Activated CD8-positive, alpha-beta memory T cell treated with anti-CD3 and anti-CD28 coated beads, Interleukin-2, amount 50 U/mL, for 24 hours (primary cell): Measurements from ENCODE around the gene SRBD1.

Experiments
- DNase-seq: peaks from one replicate; pipeline ENCODE4 v3.0.0-alpha.2; 2020; ENCODE audit errors: extremely low read depth

SRBD1 gene

DNA sequence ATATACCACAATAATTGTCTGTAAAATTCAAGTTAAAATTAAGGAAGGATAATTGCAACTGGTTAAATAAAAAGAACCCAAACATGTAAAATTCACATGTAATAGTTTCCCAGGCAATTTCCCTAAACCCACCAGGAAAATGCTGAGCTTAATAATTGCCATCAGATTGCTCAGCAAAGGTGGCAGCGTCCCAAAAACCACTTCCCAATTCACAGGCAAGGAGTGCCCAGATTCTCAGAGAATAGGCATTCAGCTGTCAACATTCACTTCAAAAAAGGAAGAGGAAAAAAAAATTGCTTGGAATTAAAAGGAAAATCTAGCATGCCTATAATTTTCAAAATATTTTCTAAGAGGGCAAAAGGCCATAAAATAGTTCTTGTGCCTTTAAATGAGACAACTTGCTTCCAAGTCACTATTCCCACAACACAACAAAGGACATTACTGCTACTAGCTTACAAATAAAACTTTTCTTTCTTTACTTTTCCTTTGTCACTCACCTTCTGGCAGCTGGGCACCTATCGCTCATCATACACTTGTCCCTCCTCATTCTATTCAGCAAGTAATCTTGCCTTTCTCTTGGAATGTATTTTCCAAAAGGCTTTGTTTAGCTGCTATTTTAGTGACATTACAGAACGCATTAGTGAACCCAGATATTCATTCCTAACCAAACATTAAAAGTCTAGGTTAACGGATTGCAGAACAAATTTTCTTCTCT lies 15.2 kb downstream of the SRBD1 start:
- no peak for DNase-seq

DNA sequence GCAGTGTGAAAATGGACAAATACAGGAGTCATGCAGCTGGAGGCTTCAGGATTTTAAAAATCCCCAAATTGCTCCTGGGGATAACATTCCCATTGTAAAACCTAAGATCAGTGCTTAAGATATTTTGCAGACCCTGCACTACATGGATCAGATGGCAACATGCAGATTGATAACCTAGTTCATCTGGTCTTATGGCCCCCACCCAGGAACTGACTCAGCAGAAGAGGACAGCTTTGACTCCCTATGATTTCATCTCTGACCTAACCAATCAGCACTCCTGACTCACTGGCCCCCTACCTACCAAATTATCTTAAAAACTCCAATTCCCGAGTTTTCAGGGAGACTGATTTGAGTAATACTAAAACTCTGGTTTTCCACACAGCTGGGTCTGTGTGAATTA lies 20.0 kb downstream of the SRBD1 start:
- DNase-seq, result no peak

DNA sequence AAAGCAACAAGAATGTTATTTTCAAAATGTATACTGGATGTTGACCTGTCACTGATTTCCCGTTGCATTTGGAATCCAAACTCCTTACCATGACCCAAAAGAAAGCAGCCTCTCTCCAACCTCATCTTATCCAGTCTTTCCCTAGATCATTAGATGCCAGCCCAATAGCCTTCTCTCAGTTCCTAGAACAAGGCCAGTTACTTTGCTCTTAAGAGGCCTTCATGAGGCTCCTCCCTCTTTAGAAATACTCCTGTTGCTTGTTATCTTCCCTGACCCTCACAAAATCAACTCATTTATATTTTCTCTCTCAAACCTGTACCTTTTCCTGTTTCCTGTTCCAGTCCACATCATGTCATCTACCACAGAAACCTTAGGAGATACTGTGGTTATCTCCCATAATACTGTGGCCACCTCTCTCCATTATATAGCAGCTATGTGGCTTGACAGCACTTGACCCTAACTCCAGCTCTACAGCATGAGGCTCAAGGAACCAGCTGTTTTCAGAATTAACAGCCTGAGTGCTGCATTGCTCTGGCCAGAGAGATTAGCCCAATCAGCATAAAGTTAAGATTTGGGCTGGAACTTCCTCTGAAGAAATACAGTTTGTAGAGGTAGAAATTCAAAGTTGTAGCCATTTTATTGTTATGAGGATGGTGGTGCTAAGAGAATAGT lies 22.8 kb downstream of the SRBD1 start:
- no peak for DNase-seq

DNA sequence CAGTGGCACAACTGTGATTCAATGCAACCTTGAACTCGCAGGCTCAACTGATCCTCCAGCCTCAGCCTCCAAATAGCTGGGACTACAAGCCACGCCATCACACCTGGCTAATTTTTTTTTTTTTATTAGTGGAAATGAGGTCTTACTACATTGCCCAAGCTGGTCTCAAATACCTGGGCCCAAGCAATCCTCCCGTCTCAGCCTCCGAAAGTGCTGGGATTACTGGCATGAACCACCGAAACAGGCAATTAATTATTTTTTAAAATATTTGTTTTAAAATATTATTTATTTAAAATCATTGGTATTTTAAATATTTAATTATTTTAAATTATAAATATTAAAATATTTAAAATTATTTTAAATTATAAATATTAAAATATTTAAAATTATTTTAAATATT lies 24.5 kb downstream of the SRBD1 start:
- no peak for DNase-seq

DNA sequence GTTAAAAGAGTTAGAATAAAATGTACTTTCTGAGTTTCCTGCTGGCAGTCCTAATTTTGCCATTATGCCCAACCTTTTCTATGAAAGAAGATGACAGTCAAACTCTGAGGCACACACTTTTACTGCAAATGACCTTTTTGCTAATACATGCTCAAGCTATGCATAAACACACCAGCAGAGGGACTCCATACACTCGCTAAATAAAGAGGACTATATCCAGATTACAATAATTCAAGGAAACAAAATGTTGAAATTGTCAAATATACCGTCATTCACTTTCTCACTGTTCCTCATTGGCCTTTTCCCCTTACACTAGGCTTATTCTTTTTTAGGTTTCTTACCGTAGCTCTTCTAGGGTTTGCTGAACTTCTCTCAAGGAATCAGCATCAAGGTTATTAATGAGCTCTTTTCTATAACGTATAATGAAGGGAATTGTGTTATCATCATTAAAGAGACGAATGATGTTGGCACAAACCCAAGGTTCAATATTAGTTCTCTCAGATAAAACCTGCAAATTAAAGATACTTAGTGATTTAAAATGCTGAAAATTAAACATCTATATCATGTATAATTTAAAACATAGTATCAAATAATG lies 25.7 kb downstream of the SRBD1 start:
- no peak for DNase-seq

DNA sequence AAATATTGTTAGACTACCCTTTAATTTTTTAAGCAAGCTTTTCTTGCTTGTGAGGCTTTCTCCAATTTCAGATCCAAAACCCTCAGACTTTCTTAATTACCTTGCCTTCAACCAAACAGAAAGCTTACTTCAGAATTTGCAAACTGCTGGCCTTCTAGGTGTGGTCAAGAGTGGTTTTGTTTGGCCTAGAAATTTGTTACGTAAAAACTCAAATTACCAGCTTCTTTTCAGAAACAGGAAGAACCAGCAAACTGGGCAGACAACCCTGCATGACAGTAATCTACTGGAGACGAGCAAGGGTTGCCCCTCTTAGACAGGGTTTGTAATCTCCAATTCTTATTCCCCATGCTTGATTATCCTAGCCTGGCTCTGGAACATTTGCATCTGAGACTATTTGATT lies 27.1 kb downstream of the SRBD1 start:
- no peak for DNase-seq

DNA sequence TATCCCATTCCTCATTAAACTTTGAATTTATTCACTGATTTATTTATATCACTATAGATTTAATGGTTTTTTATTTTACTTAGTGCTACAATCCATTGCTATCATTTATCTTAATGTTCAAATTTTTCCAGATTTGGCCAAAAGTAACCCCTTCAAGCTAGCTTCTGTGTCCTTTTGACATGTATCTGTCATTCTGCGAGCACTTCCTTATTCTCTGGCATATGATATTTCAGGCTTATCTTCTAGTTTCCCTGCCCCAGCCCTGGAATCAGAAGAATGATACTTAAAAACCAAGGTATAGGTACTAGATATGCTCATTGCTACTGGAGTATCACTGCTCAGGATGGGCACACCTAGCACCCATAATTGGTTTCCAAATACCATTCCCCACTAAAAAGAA lies 28.5 kb downstream of the SRBD1 start:
- no peak for DNase-seq

DNA sequence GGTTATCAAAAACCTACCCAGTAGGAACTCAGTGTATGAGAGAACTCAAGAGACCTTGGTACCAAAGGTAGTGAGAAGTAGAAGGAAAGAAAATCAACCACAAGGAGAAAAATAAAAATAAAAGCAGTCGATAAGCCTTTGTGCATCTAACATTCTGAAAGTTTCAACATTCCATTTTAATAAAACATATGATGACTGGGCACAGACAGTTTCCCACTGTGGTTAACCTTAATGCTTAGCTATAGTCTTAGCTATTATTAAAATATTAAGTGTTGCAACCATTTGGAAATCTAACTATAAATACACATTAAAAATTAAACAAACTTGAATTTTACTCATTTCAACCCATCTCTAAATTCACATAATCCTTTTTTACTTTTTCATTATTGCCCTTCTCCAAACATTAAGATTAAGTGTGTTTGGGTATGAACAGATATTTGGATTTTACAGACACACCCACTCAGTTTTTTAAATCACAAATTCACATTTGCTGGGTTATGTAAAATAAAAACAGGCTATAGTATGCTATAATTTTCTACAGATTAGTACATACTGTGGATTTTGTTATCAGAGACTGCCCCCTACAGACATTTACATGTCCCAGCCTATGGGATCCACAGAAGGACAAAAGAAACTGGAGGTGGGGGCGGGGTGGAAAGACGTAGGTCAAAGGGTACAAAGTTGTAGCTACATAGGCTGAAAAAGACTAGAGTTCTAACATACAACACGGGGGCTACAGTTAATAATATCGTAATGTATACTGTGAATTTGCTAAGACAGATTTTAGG lies 32.8 kb downstream of the SRBD1 start:
- DNase-seq, result no peak

DNA sequence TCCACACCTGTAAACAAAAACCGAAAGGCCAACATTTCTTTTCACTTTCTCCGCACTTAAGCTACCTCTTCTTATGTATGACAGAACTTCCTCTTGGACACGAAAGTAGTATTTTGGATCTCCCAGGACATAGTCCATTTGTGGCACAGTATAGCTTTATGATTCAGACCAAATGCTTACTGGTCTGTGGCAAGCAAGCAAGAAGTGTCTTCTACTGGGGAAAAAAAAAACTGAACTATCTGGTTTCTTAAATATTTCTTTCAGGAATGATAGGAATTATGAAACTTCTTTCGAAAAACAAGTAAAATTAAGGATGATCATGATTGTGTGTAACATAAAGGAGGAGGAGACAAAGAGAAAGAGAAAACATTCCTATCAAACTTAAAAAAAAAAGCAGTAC lies 33.6 kb downstream of the SRBD1 start:
- no peak for DNase-seq

DNA sequence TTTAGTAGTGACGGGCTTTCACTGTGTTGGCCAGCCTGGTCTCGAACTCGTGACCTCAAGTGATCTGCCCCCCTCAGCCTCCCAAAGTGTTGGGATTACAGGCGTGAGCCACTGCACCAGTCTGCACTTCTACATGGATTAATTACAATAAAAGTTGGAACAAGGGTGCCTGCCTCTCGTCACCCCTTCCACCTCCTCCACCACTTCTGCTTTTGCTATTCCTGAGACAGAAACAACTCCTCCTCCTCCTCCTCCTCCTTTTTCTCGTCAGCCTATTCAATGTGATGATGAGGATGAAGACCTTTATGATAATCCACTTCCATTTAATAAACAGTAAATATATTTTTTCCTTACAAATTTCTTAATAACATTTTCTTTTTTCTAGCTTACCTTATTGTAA lies 35.2 kb downstream of the SRBD1 start:
- DNase-seq, result no peak

DNA sequence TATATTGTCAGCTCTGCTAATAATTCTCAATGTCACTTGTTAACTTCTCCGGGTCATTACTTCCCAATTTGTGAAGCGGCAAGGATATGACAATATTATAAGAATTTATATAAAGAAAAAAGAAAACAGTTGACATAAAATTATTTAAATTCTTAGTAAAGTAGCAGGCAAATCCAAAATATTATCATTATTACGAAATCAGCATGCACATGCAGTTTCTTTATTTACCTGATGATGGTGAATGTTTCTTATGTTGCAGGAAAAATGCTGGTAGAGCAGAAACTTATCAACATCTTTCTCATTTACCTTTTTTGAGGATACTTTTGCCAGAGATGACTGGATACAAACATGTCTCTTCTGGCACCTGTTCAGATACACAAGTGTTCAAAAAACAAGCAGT lies 38.1 kb downstream of the SRBD1 start:
- no peak for DNase-seq

DNA sequence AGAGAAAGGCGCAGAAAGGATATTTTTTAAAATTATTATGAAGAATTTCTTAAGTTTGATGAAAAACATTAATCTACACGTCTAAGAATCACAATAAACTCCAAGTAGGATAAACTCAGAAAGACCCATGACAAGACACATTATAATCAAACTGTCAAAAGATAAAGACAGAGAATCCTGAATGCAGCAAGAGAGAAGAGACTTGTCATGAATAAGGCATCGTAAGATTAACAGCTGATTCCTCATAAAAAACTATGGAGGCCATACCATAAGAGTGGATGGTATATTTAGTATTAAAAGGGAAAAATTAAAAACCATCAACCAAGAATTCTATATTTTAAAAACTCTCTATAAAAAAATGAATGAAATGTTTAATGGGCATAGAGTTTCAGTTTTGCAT lies 39.1 kb downstream of the SRBD1 start:
- no peak for DNase-seq

DNA sequence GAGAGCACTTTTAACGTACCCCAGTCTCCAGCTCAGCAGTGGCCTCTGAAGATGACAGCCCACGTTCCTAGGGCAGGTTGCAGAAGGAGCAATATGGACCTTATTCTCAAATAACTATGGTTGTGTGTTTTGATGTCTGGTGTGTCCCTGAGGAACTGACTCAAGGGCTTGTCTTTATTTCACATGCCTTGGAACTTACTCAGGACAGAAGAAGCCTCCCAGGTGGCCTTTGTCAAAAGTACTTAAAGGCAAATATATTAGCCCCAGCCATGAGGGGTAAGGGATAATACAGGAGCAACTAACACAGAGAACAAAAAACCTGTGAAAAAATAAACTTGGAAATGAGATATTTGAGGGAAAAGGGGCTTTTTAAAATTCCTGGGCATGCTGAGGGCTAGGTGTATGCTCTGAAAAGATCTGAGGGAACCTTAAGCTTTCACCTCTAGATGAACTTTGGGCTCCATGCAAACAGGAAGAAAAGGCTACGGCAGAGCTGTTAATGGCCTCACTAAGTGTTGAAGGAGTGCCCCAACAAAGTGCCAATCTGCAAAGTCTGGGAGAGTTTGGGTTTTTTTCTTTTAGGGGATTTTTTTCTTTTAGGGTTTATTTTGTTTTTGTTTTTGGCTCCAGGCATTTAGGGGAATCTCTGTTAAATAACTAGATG lies 40.3 kb downstream of the SRBD1 start:
- DNase-seq, result no peak

DNA sequence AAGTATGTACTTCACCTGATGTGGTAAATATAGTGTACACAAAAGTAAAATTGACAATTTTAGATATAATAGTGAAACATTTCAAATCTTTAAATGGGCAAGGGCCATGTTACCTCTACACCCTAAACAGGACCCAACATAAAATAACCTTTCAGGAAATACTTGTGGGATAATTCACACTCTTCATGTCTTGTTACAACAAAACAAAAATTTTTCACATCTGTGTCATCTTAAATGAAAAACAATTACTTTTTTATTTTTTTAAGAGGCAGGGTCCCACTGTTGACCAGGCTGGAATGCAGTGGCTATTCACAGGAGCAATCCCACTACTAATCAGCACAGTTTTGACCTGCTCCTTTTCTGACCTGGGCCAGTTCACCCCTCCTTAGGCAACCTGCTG lies 42.1 kb downstream of the SRBD1 start:
- DNase-seq, result no peak

DNA sequence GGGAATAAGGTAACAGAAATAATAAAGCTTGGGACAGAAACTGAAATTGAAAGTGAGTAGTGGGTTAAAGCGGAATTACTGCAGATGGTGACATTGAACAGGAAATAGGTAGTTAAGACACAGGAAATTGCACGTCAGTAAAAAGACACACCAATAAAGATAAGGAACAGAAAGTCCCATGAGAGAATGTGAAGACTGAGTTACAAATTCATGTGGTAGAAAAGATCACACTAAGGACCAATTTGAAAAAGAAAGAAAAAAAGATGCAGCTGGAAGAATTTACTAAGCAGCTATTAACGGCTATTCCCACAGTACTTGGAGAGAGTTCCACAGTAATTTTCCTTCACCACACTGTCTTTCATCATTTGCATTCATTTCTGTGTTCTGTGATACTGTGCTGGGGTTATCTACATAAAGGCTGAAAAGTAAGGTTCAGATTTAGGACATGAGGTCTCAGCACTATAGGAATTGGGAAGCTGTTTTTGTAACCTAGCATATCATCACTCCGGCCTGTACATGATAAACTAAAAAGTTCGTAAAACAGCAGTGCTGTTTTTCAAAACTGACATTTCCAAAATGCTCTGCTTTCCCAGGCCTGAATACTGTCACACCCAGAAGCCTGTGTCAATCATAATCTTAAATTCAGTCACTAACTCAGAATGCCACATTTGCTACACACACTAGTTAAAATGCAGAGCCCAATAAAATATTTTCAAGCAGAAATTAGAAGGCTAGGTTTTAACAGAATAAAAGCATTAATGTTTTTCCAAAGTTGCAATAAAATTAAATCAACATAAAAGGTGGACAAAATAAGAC lies 42.9 kb downstream of the SRBD1 start:
- DNase-seq, result no peak

DNA sequence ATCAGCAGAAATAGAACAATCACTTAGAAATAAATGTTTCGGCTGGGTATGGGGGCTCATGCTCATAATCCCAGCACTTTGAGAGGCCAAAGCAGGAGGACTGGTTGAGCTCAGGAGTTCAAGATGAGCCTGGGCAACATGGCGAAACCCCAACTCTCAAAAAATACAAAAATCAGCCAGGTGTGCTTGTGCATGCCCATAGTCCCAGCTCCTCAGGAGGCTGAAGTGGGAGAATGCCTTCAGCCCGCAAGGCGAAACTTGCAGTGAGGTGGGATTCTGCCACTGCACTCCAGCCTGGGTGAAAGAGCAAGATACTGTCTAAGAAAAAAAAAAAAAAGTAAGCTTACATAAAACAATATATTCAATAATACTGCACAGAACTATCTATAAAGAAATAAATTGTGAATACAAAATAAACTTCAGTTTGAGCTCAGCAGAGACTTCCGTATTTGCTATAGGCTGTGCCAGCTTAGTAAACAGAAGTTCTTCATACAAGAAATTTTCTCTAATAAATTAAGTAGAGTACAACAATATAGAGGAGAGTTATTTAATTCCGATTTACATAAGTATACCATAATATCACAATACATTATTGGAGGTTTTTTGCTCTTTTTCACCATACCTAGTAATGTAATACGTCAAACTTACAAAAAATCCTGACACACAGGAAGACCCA lies 43.6 kb downstream of the SRBD1 start:
- no peak for DNase-seq

DNA sequence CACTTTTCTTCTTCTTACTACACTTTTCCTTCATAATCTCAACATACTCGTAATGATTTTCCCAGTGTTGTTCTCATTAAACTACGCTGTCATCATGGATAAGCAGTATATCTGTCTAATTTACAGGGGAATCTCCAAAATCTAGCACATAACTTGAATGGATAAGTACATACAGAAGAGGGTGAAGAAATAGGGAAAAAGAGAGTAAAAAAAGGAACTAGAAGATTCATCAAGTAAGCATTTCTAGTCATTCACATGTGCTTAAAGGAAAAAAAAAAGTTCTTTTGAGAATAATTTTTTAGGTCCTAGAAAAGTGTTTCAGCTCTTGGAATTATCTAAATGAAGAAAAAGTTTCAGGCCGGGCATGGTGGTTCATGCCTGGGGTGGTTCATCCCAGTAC lies 51.6 kb downstream of the SRBD1 start:
- DNase-seq, result no peak

DNA sequence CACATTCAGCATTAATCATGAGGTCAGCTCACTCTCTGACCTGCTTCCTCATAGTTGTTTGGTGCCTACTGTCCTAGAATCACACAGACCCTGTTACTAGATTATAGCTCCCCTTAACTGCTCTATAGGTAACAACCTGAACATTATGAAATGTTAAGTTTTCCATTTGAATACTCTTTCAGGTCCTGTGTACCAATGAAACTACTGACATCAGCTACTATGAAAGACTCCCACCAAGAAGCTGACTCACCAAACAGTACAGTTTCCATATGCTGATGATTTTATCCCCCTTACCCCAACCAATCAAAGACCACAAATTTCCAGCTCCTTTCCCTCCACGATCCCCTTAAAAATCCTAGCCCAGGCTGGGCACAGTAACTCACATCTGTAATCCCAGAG lies 56.3 kb downstream of the SRBD1 start:
- no peak for DNase-seq

DNA sequence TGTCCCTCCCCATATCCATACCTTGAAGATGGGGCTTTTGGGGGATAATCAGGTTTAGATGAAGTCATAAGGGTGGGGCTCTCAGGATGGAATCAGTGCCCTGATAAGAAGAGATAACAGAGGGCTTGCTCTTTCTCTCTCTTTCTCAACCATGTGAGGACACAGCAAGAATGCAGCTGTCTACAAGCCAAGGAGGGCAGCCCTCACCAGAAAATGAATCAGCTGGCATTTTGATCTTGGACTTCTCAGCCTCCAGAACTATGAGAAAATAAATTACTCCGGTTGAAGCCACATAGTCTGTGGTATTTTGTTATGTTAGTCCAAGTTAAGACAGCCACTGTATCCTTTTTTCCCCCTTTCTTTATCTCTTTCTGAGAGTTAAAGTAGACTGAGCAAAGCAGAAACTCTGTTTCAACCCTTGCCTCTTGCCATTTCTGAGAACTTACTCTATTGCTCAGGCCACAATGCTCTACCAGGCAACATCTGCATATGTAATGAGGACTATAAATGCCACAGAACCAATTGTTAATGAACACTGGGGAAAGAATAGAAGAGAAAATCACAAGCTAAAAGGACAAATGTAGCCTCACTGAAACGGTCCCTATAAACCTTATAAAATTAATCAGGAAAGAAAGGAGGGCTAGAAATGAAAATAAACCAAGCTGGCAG lies 56.9 kb downstream of the SRBD1 start:
- no peak for DNase-seq

DNA sequence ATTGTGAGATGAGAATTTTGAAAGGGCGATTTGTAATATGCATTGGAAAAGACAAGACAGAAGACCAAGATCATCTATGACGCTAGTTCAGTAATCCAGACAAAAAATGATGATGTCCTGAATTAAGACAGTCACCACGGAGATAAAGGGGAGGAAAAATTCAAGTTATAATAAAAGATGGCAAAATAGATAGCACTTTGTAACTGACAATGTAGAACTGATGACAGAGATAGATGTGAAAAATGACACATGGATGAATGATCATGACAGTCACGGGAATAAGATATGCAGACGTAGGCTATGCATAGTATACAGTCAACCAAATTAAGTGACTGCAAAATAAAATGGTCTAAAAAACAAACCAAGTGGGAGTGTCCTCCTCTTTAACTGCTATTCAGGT lies 59.2 kb downstream of the SRBD1 start:
- DNase-seq, result no peak
